ENCODE measurements around the gene SLC16A12.
A peak's percentile ranks its signal among the peaks of the same experiment; 100 is the strongest.
"Not testable (repeated sequence)": the region's sequence is repeated elsewhere in the genome, so short reads cannot be mapped to it uniquely, and the experiment has no call there.

The SLC16A12 gene

DNA sequence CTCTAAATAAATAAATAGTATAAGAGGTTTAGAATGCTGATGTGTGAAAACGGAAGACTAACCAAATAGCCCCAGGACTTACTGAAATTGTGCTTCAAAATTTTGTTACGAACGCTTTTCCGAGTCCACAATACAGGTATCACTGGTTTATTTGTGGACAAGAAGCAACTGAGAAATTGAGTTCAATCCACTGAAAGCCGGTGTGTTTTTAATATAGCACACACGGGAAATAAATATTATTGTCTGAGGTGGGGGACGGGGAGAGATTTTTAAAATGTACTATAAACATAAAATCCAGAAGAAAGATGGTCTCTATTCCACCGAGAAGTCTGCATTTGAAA, 598 bp downstream of the SLC16A12 start:
- no peak for TF ChIP-seq POLR2A (IDR thresholded peaks at IDR 0.05; ENCODE audit: low read depth, low read length)
- FAIRE-seq (no peak), DNase-seq (ENCODE audit: insufficient read length, low spot score) (no peak)

DNA sequence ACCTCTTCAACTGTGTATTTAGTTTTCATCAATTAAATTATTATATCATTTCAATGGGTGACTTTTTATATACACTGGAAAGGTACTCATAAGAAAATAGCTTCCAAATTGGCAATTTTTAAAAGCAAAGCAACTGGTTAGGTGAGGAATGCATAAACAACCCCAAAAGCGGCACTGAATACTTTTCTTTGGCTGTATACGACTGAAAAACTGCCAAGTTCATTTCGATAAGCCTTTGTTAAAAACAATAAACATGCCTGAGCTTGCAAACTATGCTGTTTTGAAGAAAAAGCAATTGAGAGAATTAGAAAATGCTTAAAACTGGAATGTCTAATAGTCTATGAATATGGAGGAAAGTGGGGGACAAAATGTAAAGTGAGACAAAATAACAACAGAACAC, 2.9 kb downstream of the SLC16A12 start:
- DNase-seq (ENCODE audit: insufficient read length, low spot score) (no peak), FAIRE-seq (no peak)
- TF ChIP-seq POLR2A (IDR thresholded peaks at IDR 0.05; ENCODE audit: low read depth, low read length) = no peak

DNA sequence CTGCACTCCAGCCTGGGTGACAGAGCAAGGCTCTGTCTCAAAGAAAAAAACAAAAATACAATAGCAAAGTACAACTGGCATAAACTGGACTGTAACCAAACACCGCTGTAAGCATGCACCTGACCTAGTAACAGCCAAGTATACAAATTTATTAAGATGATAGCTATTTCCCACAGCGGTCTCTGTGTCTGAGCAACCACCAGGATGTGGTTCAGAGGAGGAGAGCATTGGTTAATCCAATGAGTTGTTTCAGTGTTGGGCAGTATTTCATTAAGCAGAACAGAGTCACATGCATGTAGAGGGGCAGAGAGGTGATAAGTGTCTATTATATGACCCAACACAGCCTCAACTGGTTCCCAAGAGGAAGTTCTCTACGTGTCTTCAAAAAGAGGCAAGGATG, 4.0 kb downstream of the SLC16A12 start:
- DNase-seq (ENCODE audit: insufficient read length, low spot score) (no peak), FAIRE-seq (peak; percentile 6)
- no peak for TF ChIP-seq POLR2A (IDR thresholded peaks at IDR 0.05; ENCODE audit: low read depth, low read length)

GRCh38 chr10:89529711-89530110, 5.7 kb downstream of the SLC16A12 start:
- peak; percentile 27 for FAIRE-seq
- DNase-seq (ENCODE audit: insufficient read length, low spot score) = not testable (repeated sequence)

GRCh38 chr10:89526358-89526757, 9.0 kb downstream of the SLC16A12 start:
- no peak for TF ChIP-seq POLR2A (IDR thresholded peaks at IDR 0.05; ENCODE audit: low read depth, low read length)
- FAIRE-seq (no peak), DNase-seq (ENCODE audit: insufficient read length, low spot score) (no peak)

- TF ChIP-seq POLR2A (IDR thresholded peaks at IDR 0.05; ENCODE audit: low read depth, low read length) = no peak
- FAIRE-seq (no peak), DNase-seq (ENCODE audit: insufficient read length, low spot score) (no peak)
Measured at GRCh38 chr10:89525556-89525955, 9.8 kb downstream of the SLC16A12 start.

- FAIRE-seq (no peak), DNase-seq (ENCODE audit: insufficient read length, low spot score) (no peak)
- TF ChIP-seq POLR2A (IDR thresholded peaks at IDR 0.05; ENCODE audit: low read depth, low read length) = no peak
Measured at GRCh38 chr10:89524279-89524678, 11.1 kb downstream of the SLC16A12 start.

DNA sequence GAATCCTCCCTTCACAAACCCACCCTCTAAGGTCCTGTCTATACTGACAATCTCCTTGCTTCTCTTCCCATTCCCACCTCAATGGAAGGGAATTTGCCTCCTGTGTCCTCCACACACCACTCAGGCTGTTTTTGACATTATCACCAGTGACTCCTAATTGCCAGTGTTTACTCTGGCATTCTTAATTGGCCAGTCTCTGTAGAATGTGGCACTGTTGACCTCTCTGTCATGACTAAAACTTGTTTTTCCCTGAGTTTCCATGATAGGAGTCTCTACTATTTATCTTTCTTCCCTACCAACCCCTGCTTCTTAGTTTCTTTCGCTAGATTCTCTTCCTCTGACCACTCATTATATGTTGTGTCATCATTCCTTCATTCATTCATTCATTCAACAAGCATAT, 12.1 kb downstream of the SLC16A12 start:
- no peak for FAIRE-seq

DNA sequence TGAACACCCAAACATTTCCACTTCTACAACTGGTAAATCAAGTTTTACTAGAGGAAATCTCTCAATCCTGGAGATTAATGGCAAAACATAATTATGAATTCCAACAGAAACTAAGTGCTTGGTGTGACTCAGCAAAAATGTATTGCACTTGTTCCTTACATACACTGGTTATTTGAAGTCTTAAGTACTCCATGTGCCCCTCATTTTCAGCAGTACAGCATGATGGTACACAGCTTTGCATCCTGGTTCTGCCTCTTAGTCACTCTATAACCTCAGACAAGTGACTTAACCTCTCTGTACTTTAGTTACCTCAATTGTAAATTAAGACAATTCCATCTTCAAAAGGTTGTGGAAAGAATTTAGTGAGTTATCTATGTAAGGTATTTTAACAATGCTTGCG, 12.9 kb downstream of the SLC16A12 start:
- DNase-seq (ENCODE audit: insufficient read length, low spot score) (no peak), FAIRE-seq (peak; percentile 48)
- TF ChIP-seq POLR2A (IDR thresholded peaks at IDR 0.05; ENCODE audit: low read depth, low read length) = no peak

More for the DNA sequence above, 12.1 kb downstream of the SLC16A12 start:
- no peak for TF ChIP-seq POLR2A (IDR thresholded peaks at IDR 0.05; ENCODE audit: low read depth, low read length)
- no peak for DNase-seq (ENCODE audit: insufficient read length, low spot score)

DNA sequence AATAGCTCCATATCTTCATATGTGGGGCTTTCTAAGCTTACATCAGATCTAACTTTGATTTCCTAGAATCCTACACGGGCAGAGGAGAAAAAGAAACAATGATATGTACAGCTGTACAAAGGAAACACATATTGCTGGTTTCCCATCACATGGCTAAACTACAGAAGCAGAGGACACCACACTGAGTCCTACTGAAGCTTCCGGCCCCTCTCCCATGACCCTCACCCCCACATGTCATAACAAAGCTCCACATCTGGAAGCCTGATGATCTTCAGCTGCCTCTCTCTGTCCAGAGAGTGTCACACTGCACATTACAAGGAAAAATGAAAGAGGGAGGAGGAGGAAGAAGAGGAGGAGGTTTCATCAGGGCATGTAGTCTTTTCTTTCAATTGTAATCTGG, 14.0 kb downstream of the SLC16A12 start:
- no peak for FAIRE-seq
- DNase-seq (ENCODE audit: insufficient read length, low spot score) = no peak
- no peak for TF ChIP-seq POLR2A (IDR thresholded peaks at IDR 0.05; ENCODE audit: low read depth, low read length)

GRCh38 chr10:89520706-89521105, 14.7 kb downstream of the SLC16A12 start:
- no peak for DNase-seq (ENCODE audit: insufficient read length, low spot score)
- no peak for FAIRE-seq
- TF ChIP-seq POLR2A (IDR thresholded peaks at IDR 0.05; ENCODE audit: low read depth, low read length) = no peak

DNA sequence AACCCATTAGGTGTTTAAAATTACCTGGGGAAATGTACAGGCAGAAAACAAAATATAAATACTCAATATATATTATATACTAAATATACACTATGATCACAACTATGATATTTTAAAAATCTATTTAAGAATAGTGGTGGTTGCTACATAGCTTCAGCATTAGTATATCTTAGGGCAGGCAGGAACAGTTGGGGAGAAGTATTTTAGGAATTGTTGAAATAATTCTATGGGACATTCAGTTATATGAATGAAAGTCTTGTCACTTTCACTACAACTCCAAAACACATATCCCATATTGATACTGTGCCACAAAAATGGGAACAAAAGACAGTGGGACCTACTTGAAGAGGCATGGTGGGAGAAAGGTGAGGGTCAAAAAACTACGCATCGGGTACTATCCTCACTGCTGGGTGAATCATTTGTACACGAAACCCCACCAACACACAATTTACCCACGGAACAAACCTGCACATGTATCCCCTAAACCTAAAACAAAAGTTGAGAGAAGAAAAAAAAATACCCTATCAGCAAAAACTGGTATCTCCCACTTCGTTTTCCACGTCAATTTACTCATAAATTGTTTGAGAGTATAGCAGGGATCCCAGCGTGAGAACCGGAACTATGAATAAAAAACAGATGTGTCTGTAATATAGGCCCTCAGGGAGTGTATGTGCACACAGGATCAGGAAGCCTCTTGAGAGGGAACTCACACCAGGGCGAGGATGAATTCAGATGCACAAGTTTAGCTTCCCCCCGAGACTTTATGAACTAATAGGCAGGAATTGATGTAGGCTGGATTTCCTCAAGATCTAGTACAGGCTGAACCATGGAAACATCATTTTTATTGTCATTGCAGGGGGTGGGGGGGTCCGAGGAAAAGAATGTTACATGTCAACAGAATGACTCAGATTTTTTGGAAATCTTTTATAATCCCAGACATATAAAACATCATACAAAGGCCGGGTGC, 16.2 kb downstream of the SLC16A12 start:
- FAIRE-seq (no peak), DNase-seq (ENCODE audit: insufficient read length, low spot score) (no peak)
- no peak for TF ChIP-seq POLR2A (IDR thresholded peaks at IDR 0.05; ENCODE audit: low read depth, low read length)

- no peak for DNase-seq (ENCODE audit: insufficient read length, low spot score)
- FAIRE-seq = no peak
- TF ChIP-seq POLR2A (IDR thresholded peaks at IDR 0.05; ENCODE audit: low read depth, low read length) = no peak
Measured at GRCh38 chr10:89518108-89518507, 17.3 kb downstream of the SLC16A12 start.

- peak; percentile 96 for FAIRE-seq
- no peak for TF ChIP-seq POLR2A (IDR thresholded peaks at IDR 0.05; ENCODE audit: low read depth, low read length)
- peak; percentile 63 for DNase-seq (ENCODE audit: insufficient read length, low spot score)
Measured at GRCh38 chr10:89516149-89516832, 19.1 kb downstream of the SLC16A12 start.
